ENCODE data around the gene KIF16B. TPM values are rescaled to one million over a fixed set of nuclear protein-coding genes. Genes with fewer than 3 reads are reported as not detected.

KIF16B gene
- total and polyA plus RNA-seq, 2 of the 13 experiments (the other 11 are each of a cell fraction or from before 2014, with no cell fraction given) = 6.9 to 18.0 TPM

- no peak for TF ChIP-seq JUNB (CRISPR knock-in tag; IDR thresholded peaks at IDR 0.05; ENCODE audit: borderline replicate concordance)
These were observed 256.7 kb downstream of the KIF16B start (continued) for GRCh38 chr20:16316513-16316912.

GRCh38 chr20:16314748-16315159, 258.5 kb downstream of the KIF16B start:
- Histone ChIP-seq H3K27ac (ENCODE audit: extremely low read length, insufficient read depth, low read length) (no peak overlapping the region), H3K36me3 (replicated peaks in 1 of 2; ENCODE audit: control insufficient read depth in 1 of 2, insufficient read depth in 2 of 2, low read length in 2 of 2) (peaks cover 0 to 5% of the 10 kb centered on the region in 2 experiments; a peak in 2 of 5 replicates), H3K79me2 (ENCODE audit: insufficient read depth, low read length) (no peaks in the 10 kb centered on the region), H3K4me2 (ENCODE audit: low read depth, low read length) (no peak overlapping the region), H2AFZ (ENCODE audit: low read length) (no peak overlapping the region), H4K20me1 (ENCODE audit: insufficient read depth, low read length) (no peaks in the 10 kb centered on the region), H3K9ac (ENCODE audit: insufficient read depth, low read depth, low read length) (no peak overlapping the region), H3K9me3 (ENCODE audit: low read length) (no peaks in the 10 kb centered on the region), H3K4me1 (ENCODE audit: insufficient read depth, low read length) (no peaks in the 10 kb centered on the region), H3K27me3 (ENCODE audit: control insufficient read depth in 1 of 2, insufficient read depth in 2 of 2, low read length in 2 of 2) (no peaks in the 10 kb centered on the region), H3K4me3 (replicated peaks in 1 of 3; ENCODE audit: insufficient read depth in 1 of 3, low read depth in 2 of 3, low read length in 3 of 3) (no peak overlapping the region)
- no TSS peak for BruUV-seq (replicated peaks)
- intact Hi-C loops (cut with micrococcal nuclease; ENCODE audit: unreplicated experiment) (no loop called here), in situ Hi-C loops (cut with HindIII; ENCODE audit: extremely low pct_ligation_motif_present, low pct_unique_long_range_greater_than_20kb) (no loop called here)
- DNase-seq (ENCODE audit: low spot score) = no peak
- ChIA-PET CTCF (ENCODE audit: low intra/inter-chr PET ratio, low total read pairs) (no interaction called here), POLR2A (no interaction called here)
- no peak for ATAC-seq
- FAIRE-seq = no peak
- 95% methylated on average over 8 of the region's 8 CpGs for WGBS (ENCODE audit: low lambda C conversion rate)
- TF ChIP-seq MED1 (CRISPR knock-in tag; IDR thresholded peaks at IDR 0.05) (no peak), ZNF382 (CRISPR knock-in tag; IDR thresholded peaks at IDR 0.05; ENCODE audit: borderline replicate concordance) (no peak), RXRA (CRISPR knock-in tag; IDR thresholded peaks at IDR 0.05) (no peak)

GRCh38 chr20:16314320-16314719, 258.9 kb downstream of the KIF16B start:
- H3K27me3 ChIP-seq (ENCODE audit: control insufficient read depth in 1 of 2, insufficient read depth in 2 of 2, low read length in 2 of 2) = no peaks in the 10 kb centered on the region
- no peaks in the 10 kb centered on the region for H4K20me1 ChIP-seq (ENCODE audit: insufficient read depth, low read length)
- peaks cover 0 to 5% of the 10 kb centered on the region in 2 experiments; a peak in 2 of 5 replicates for H3K36me3 ChIP-seq (replicated peaks in 1 of 2; ENCODE audit: control insufficient read depth in 1 of 2, insufficient read depth in 2 of 2, low read length in 2 of 2)
- H2AFZ ChIP-seq (ENCODE audit: low read length) = no peak overlapping the region
- no peak for FAIRE-seq
- no TSS peak for BruUV-seq (replicated peaks)
- WGBS (ENCODE audit: low lambda C conversion rate) = 97% methylated on average over 3 of the region's 3 CpGs
- POLR2A ChIA-PET = no interaction called here
- H3K4me3 ChIP-seq (replicated peaks in 1 of 3; ENCODE audit: insufficient read depth in 1 of 3, low read depth in 2 of 3, low read length in 3 of 3) = no peak overlapping the region
- no peak overlapping the region for H3K4me2 ChIP-seq (ENCODE audit: low read depth, low read length)
- no peak for DNase-seq (ENCODE audit: low spot score)
- H3K27ac ChIP-seq (ENCODE audit: extremely low read length, insufficient read depth, low read length) = no peak overlapping the region
- no peaks in the 10 kb centered on the region for H3K79me2 ChIP-seq (ENCODE audit: insufficient read depth, low read length)
- no peaks in the 10 kb centered on the region for H3K9me3 ChIP-seq (ENCODE audit: low read length)
- CTCF ChIA-PET (ENCODE audit: low intra/inter-chr PET ratio, low total read pairs) = no interaction called here
- no peaks in the 10 kb centered on the region for H3K4me1 ChIP-seq (ENCODE audit: insufficient read depth, low read length)
- in situ Hi-C loops (cut with HindIII; ENCODE audit: extremely low pct_ligation_motif_present, low pct_unique_long_range_greater_than_20kb) (no loop called here), intact Hi-C loops (cut with micrococcal nuclease; ENCODE audit: unreplicated experiment) (no loop called here)
- no peak overlapping the region for H3K9ac ChIP-seq (ENCODE audit: insufficient read depth, low read depth, low read length)
- ATAC-seq = no peak
- TF ChIP-seq ZNF101 (CRISPR knock-in tag; IDR thresholded peaks at IDR 0.05; ENCODE audit: borderline replicate concordance, low read depth) (no peak), ZNF512B (CRISPR knock-in tag; IDR thresholded peaks at IDR 0.05; ENCODE audit: borderline replicate concordance) (no peak), ZEB1 (IDR thresholded peaks at IDR 0.05; ENCODE audit: insufficient replicate concordance, low read depth) (no peak), SMAD3 (CRISPR knock-in tag; IDR thresholded peaks at IDR 0.05) (no peak), ZNF326 (CRISPR knock-in tag; IDR thresholded peaks at IDR 0.05; ENCODE audit: borderline replicate concordance) (no peak), ZNF253 (CRISPR knock-in tag; IDR thresholded peaks at IDR 0.05; ENCODE audit: borderline replicate concordance) (no peak), MXD4 (CRISPR knock-in tag; IDR thresholded peaks at IDR 0.05) (no peak), WIZ (CRISPR knock-in tag; IDR thresholded peaks at IDR 0.05) (no peak), IRX3 (CRISPR knock-in tag; IDR thresholded peaks at IDR 0.05; ENCODE audit: borderline replicate concordance, low read depth) (no peak), SMYD3 (CRISPR knock-in tag; IDR thresholded peaks at IDR 0.05) (no peak), ZBTB43 (CRISPR knock-in tag; conservative IDR thresholded peaks at IDR 0.05) (no peak)
